IPS-NIHi7 (cell line): Measurements from ENCODE around the gene RPLP2.

Experiments
- DNase-seq: peaks from one replicate; pipeline ENCODE4 v3.0.0; 2012; ENCODE audit warnings: mixed read lengths; ENCODE audit errors: extremely low spot score

RPLP2 gene

GRCh38 chr11:824292-824880 lies 14.6 kb downstream of the RPLP2 start:
- DNase-seq: no peak

- no peak for DNase-seq
These were observed 15.2 kb downstream of the RPLP2 start for GRCh38 chr11:824942-825341.

- no peak for DNase-seq
These were observed 15.8 kb downstream of the RPLP2 start for GRCh38 chr11:825366-826226.

- no peak for DNase-seq
These were observed 16.5 kb downstream of the RPLP2 start for GRCh38 chr11:826227-826621.

- DNase-seq: no peak
These were observed 17.0 kb downstream of the RPLP2 start for GRCh38 chr11:826836-827145.

- DNase-seq: no peak
These were observed 17.6 kb downstream of the RPLP2 start for GRCh38 chr11:827146-827896.

GRCh38 chr11:827897-828192 lies 18.1 kb downstream of the RPLP2 start, which contains the start of gene CRACR2B:
CRACR2B (plus strand) TSS chr11:827919; CDS start chr11:828608, 689 bp downstream.
- no peak for DNase-seq

GRCh38 chr11:828506-829175 lies 18.9 kb downstream of the RPLP2 start:
- DNase-seq: no peak

- DNase-seq: no peak
These were observed 19.5 kb downstream of the RPLP2 start for GRCh38 chr11:829176-829846.

- no peak for DNase-seq
These were observed 20.1 kb downstream of the RPLP2 start for GRCh38 chr11:829847-830294.

- peak; percentile 83 for DNase-seq
These were observed 20.7 kb downstream of the RPLP2 start for GRCh38 chr11:830295-831117.

GRCh38 chr11:831118-831864 lies 21.5 kb downstream of the RPLP2 start:
- no peak for DNase-seq

- no peak for DNase-seq
These were observed 22.3 kb downstream of the RPLP2 start for GRCh38 chr11:831961-832528.

- DNase-seq: peak; percentile 60
These were observed 22.9 kb downstream of the RPLP2 start, which contains the start of gene CD151 for GRCh38 chr11:832529-833113. CD151 (plus strand) TSS chr11:832952; CDS start chr11:836070, 3,118 bp downstream.

- no peak for DNase-seq
These were observed 23.5 kb downstream of the RPLP2 start for GRCh38 chr11:833114-833791.

GRCh38 chr11:833849-834311 lies 24.1 kb downstream of the RPLP2 start:
- DNase-seq: no peak

- no peak for DNase-seq
These were observed 24.9 kb downstream of the RPLP2 start for GRCh38 chr11:834371-835316.
